Erythroblast (primary cell): ENCODE data around the gene SACM1L.

Experiments used
- DNase-seq, 2 experiments: peaks; one replicate each; lab custom pipeline; 2025; lab: John Stamatoyannopoulos, UW
- GATA1 ChIP-seq: IDR thresholded peaks from 2 replicates; pipeline ENCODE4 v1.6.1; 2011; ENCODE audit warnings: low read depth, mild to moderate bottlenecking, control low read depth, low read length, moderate library complexity
- POLR2A ChIP-seq: IDR thresholded peaks from 2 replicates; pipeline ENCODE4 v1.6.1; 2011; ENCODE audit warnings: mild to moderate bottlenecking, low read length

The SACM1L gene, protein sequence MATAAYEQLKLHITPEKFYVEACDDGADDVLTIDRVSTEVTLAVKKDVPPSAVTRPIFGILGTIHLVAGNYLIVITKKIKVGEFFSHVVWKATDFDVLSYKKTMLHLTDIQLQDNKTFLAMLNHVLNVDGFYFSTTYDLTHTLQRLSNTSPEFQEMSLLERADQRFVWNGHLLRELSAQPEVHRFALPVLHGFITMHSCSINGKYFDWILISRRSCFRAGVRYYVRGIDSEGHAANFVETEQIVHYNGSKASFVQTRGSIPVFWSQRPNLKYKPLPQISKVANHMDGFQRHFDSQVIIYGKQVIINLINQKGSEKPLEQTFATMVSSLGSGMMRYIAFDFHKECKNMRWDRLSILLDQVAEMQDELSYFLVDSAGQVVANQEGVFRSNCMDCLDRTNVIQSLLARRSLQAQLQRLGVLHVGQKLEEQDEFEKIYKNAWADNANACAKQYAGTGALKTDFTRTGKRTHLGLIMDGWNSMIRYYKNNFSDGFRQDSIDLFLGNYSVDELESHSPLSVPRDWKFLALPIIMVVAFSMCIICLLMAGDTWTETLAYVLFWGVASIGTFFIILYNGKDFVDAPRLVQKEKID

DNA sequence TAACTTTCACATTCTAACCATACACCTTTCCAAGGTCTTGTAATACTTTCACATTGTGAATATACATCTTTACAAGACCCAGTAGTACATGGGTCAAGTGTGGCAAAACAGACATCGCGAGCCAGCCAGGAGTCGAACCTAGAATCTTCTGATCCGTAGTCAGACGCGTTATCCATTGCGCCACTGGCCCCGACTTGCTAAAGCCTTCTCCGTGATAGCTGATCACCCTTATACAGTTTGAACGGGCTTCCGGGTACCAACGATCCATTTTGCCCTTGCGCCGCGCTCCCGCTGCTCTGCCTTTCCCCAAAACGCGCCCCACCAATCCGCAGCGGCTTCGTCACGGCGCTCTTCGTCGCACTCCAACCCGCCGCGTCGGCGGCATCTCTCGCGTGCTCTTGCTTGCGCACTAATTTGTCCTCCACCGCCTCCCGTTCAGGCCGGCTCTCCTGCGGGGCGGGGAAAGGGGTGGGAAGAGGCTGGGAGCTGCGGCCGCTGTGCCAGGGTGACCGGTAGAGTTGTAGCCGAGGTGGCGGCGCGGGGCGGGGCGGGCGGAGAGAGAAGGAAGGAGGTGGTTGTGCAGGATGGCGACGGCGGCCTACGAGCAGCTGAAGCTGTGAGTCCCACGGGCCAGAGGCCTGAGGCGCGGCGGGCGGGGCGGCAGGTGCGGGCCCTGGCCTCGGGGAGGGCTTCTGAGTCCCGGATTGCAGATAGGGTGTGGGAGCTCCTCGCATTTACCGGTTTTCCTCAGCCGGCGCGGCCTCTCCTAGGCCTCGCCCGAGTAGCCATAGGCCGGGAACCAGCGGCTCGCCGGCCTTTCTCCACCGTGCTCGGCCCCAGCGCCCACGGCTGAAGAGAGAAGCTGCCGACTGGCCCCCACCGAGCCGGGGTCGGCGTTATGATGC is at the start of gene SACM1L:
TSS of gene SACM1L (plus strand) at position 515 of the 905 bp plus-strand sequence. CDS start at position 585, 70 bp downstream.
- TF ChIP-seq POLR2A = peak; percentile 71
- TF ChIP-seq GATA1 = no peak
- peak; percentile 99 to 100 for DNase-seq

DNA sequence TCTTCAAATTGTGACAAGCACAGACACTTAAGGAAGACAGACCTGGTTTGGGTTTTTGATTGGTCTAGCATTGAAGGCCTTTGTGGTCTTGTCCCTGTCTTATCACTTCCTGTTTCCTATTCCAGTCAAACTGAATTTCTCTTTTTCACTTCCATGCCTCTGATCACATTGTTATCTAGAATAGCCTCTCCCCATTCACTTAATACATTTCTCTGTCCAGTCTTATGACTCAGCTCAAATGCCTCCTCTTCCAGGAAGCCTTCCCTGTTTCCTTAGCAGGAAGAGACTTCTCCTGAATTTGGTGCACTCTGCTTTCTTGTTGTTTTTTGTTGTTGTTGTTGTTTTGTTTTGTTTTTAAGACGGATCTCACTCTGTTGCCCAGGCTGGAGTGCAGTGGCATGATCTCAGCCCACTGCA is 49.1 kb upstream of the SACM1L start:
- TF ChIP-seq GATA1 = no peak
- no peak for TF ChIP-seq POLR2A
- DNase-seq = peak; percentile 15 to 31

DNA sequence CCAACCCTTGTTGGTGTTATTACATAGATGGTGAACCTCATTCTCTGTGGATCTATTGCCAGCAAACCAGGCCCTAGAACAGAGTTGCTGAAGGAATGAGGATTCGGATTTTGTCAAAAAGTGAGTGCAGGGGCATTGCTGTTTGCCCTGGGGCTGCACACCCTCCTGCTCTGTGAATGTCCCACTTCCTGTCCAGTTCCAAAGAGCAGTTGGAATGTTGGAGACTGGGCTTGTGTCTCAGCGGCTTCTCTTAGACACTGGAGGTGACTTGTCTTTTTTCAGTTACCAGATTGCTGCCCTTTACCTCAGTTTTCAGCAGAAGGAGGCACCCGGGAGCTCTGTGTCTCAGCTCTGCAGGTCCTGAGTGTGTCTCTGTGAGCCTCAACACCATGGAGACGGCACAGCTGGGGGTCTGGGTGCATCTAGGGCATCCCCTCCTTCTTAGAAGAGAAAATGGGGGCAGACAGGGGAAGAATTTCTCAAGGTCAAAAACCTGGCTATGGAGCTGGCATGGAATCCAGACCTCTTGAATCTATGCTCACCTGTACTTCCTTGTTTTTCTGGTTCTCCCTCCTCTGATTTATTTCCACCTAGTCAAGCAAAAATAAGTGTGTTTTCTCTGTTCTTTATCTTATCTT is 48.4 kb upstream of the SACM1L start:
- DNase-seq = no peak
- no peak for TF ChIP-seq GATA1
- no peak for TF ChIP-seq POLR2A

DNA sequence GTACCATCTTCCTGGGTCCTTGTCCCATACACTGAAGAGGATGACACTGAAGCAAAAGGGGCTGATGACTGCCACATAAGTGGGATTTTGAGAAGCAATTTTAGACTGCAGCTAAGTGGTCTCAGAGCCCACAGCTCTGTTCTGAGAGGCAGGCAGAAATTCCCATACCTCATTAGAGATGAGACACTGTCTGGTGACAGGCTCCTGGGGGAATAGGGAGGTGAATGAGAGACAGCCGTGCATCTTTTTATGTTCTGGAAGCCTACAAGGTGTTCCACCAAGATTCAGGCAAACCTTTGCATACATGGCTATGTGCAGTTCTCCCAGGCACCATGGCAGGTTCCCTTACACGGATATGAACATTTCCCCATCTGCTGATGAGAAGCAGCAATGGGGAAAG is 47.4 kb upstream of the SACM1L start:
- no peak for DNase-seq
- TF ChIP-seq POLR2A = no peak
- no peak for TF ChIP-seq GATA1

DNA sequence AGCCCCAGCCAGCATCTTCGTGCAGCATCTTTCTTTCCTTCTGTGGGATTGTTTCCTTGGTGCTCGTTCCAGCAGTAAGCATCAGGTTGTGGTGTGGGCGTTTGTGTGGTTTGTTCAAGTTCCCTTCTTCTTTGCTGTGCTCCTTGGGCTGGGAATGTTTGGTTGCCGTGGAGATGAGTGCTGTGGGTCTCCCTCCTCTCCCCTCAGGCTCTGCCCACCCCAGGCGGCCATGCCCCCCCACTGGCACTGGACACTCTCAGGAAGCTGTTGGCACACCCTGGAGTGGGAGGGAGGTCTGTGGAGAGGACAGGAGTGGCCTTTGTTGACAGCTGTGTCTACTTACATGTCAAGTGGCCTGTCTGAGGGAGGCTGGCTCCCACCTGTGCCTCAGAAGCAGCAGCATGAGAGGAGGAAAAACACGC is 46.5 kb upstream of the SACM1L start:
- TF ChIP-seq GATA1 (no peak), POLR2A (no peak)
- DNase-seq = no peak

DNA sequence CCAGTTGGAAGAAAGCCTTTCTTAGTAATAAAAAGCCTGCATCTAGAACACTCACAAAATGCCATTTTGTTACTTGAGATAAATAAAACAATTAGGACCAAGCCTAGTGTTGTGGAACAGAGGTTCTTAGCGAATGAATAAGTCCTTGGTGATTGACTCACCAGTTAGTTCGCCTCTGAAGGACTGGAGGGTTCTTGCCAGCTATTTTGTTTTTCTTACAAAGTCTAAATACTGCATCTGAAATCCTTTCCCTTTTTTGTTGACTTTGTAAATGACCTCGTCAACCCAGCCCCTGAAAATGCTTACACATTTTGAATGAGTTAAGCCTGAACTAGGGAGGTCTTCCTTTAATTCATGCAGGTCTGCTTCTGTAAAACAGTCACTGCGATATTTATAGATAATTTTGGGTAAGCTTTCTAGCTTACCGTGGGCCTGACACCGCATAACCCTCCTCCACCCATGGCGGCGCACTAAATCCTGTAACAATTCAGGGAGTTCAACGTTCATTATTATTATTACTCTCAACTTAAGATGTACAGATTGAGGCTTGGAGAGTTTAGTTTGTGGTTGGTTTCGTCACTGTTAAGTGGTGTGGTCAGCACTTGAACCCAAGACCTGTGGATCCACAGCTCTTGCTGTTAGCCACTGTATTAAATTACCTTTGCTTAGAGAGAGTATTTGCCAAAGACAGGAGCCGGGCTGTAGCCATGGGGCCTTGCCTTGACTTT is 45.0 kb upstream of the SACM1L start:
- TF ChIP-seq POLR2A (no peak), GATA1 (no peak)
- DNase-seq = no peak

DNA sequence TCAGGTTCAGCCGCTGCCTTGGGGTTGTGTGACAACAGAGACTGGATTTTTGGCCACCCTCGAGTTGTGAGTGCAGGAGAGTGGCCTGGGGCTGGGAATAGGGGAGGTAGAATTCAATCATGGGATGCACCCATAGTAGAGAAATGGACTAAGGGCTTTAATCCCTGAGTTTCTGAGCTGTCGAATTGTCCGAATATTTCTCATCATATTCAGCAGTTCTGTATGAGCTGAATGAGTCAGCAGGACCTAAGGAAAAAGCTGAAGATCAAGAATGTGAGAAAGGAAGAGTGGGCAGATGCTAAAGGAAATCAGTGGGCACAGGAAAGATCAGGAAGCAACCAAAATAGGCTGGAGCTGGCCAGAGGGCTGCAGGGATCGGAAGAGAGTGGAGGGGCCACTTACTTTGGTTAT is 44.4 kb upstream of the SACM1L start:
- DNase-seq = no peak
- no peak for TF ChIP-seq GATA1
- no peak for TF ChIP-seq POLR2A

DNA sequence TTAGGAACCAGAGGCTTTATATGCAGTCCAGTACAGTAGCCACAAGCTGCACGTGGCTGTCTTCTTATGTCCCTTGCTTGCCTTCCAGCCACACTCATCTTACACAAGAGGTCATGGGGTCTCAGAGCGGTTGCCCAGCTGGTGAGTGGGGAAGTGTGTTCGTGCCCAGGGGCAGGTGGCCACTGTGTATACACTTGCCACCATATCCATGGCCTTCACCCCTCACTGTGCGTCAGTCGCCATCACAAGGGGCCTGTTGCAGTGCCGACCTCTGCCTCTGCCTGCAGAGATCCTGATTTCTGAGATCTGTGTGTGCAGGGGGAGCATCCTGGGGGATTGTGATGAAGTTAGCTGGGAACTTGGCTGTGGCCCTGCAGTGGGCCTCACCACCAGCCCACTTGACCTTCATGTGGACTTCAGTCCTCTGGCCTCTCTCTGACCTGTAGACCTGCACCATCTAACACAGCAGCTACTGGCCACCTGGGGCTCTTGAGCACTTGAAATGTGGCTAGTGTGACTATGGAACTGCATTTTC is 43.1 kb upstream of the SACM1L start:
- TF ChIP-seq POLR2A (no peak), GATA1 (no peak)
- DNase-seq = no peak

DNA sequence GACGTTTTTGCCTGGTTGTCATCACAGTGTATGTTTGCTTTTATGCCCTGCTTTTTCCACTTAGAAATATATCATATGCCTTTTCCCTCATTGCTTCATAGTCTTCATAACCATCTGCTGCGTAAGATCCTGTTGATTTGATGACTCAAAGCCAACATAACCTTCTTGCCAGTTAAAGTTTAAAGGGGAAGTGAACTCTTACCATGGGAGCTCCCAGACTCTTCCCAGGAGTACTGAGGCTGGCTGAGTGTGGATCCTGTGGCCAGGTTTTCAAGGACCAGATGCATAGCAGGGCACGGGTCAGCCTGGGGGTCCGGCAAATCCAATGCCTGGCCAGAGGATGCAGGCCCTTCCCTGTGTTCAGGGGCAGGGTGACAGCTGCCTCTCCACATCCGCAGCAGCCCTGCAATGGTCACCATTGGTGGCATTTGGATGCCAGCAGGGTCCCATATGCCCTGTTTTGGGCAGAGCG is 42.0 kb upstream of the SACM1L start:
- DNase-seq = no peak
- no peak for TF ChIP-seq POLR2A
- no peak for TF ChIP-seq GATA1

DNA sequence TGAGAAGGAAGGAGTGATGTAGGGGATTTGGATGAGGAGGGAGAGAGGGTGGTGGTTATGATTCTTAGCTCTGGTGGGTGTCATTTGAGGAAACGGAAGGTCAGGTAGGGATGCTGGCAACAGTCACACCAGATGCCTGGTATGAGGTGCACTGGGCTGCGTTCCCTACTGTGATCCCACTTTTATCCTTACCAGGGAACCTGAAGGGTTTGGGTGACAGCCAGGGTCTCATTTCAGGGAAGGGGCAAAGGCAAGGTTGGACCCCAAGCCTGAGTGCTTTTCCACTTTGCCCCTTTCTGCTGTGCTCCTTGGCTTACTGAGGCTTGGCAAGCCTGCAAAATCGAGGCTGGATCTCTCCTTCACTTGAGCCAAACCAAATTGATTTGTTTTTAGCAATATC is 36.0 kb upstream of the SACM1L start:
- TF ChIP-seq GATA1 = no peak
- TF ChIP-seq POLR2A = no peak
- no peak for DNase-seq

DNA sequence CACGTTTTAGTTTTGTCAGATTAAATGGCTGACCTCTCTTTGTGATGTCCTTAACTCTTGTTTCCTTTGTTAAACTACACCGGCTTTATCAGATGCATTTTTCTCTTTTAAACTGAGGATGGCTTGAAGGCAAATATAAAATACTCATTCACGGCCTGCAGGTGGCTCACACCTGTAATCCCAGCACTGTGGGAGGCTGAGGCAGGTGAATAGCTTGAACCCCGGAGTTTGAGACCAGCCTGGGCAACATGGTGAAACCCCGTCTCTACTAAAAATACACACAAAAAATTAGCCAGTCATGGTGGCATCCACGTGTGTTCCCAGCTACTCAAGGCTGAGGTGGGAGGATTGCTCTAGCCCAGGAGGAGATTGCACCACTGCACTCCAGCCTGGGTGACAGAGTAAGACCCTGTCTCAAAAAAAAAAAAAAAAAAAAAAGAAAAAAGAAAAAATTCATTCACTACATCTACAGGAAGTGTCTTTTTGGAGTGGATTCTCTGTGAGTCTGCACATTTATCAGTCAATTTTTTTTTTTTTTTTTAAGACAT is 34.7 kb upstream of the SACM1L start:
- TF ChIP-seq GATA1 (no peak), POLR2A (no peak)
- DNase-seq = no peak

DNA sequence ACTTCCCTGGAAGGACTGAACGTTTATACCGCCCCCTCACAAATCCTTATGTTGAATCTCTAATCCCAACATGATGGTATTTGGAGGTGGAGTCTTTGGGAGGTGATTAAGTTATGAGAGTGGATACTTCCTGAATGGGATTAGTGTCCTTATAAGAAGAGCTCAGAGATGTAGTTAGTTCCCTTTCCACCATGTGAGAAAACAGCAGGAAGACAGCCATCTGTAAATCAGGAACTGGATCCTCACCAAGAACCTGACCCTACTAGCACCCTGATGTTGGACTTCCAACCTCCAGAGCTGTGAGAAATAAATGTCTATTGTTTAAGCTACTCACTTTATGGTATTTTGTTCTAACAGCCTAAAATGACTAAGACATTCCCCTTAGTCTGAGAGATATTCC is 33.3 kb upstream of the SACM1L start:
- DNase-seq = no peak
- TF ChIP-seq POLR2A (no peak), GATA1 (no peak)
